Thyroid gland (tissue), 4 donors: ENCODE measurements around the gene PTPRT.

Source experiments
- POLR2A ChIP-seq, 2 donors: fragments of 450-650 bp; IDR thresholded peaks; one replicate each; pipeline ENCODE4 v1.6.1; 2017; ENCODE audit warnings: antibody characterized with exemption in 2 of 2, mild to moderate bottlenecking in 2 of 2, moderate library complexity in 1 of 2
- TF ChIP-seq, protein P1 (sequence below), 6 experiments: fragments of 200-600 bp in 3 of 6; fragments of 450-650 bp in 3 of 6; sonication (generic) in 3 of 6; IDR thresholded peaks; one replicate each; pipeline ENCODE4 v1.5.1; 2016 to 2019; ENCODE audit warnings: antibody characterized with exemption in 6 of 6, mild to moderate bottlenecking in 2 of 6, inconsistent platforms in 1 of 6, moderate library complexity in 1 of 6

DNA sequence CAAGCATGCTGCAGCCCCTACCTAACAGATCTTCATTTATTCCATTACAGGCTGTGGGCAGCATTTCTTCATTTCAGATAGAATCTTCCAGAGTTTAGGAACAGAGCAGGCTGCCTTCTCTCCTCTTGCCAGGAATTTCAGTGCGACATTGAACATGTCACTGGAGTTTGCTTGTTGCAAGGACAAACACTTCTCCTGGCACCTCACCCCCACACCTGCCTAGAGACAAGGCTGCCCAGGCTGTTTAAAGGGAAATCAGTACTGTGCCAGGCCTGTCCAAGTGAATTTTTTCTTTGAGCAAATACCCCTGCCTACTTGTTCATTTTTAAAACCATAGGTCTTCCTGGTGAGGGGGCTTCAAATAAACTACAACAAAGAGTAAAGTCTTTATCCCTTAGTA lies 594.1 kb downstream of the PTPRT start:
- TF ChIP-seq, protein P1, sequence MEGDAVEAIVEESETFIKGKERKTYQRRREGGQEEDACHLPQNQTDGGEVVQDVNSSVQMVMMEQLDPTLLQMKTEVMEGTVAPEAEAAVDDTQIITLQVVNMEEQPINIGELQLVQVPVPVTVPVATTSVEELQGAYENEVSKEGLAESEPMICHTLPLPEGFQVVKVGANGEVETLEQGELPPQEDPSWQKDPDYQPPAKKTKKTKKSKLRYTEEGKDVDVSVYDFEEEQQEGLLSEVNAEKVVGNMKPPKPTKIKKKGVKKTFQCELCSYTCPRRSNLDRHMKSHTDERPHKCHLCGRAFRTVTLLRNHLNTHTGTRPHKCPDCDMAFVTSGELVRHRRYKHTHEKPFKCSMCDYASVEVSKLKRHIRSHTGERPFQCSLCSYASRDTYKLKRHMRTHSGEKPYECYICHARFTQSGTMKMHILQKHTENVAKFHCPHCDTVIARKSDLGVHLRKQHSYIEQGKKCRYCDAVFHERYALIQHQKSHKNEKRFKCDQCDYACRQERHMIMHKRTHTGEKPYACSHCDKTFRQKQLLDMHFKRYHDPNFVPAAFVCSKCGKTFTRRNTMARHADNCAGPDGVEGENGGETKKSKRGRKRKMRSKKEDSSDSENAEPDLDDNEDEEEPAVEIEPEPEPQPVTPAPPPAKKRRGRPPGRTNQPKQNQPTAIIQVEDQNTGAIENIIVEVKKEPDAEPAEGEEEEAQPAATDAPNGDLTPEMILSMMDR (IDR thresholded peaks at IDR 0.05): no peak
- no peak for TF ChIP-seq POLR2A (IDR thresholded peaks at IDR 0.05)
